ENCODE data around the gene FAM193A.

- TF ChIP-seq POLR2A (IDR thresholded peaks at IDR 0.05) (no peak), POLR2AphosphoS5 (IDR thresholded peaks at IDR 0.05) (no peak), CTCF (IDR thresholded peaks at IDR 0.05) (no peak), EP300 (IDR thresholded peaks at IDR 0.05) (no peak)
These were observed 176.9 kb downstream of the FAM193A start for GRCh38 chr4:2713337-2713736.
